Mesendoderm (in vitro differentiated cells): ENCODE measurements around the gene ZNF70.
A peak's percentile ranks its signal among the peaks of the same experiment; 100 is the strongest.

Experiments
- DNase-seq: peaks from one replicate; pipeline ENCODE4 v3.0.0; 2013
- H2AK5ac ChIP-seq: 2 replicates; pipeline ENCODE4 v1.6.1; 2013; ENCODE audit warnings: low read length, inconsistent platforms
- H2BK120ac ChIP-seq: 2 replicates; pipeline ENCODE4 v1.6.1; 2013; ENCODE audit warnings: low read depth, mild to moderate bottlenecking, low read length, moderate library complexity, mixed read lengths
- H2BK15ac ChIP-seq: replicated peaks from 2 replicates; pipeline ENCODE4 v1.6.1; 2013; ENCODE audit warnings: low read depth, mild to moderate bottlenecking, moderate library complexity
- H2BK5ac ChIP-seq: 2 replicates; pipeline ENCODE4 v1.6.1; 2013; ENCODE audit warnings: low read length, inconsistent platforms
- H3K18ac ChIP-seq: 2 replicates; pipeline ENCODE4 v1.6.1; 2013; ENCODE audit warnings: mild to moderate bottlenecking, low read length, mixed read lengths
- H3K23ac ChIP-seq: one replicate; pipeline ENCODE4 v1.6.1; 2013; ENCODE audit warnings: low read length
- H3K27ac ChIP-seq: 2 replicates; pipeline ENCODE4 v1.5.1; 2013; ENCODE audit warnings: low read depth, mild to moderate bottlenecking, inconsistent platforms, low read length, moderate library complexity
- H3K27me3 ChIP-seq: 2 replicates; pipeline ENCODE4 v1.6.1; 2013; ENCODE audit warnings: low read length, control low read depth, mild to moderate bottlenecking, inconsistent platforms; ENCODE audit not compliant: insufficient read depth, poor library complexity
- H3K36me3 ChIP-seq: 2 replicates; pipeline ENCODE4 v1.6.1; 2013; ENCODE audit warnings: low read length, inconsistent platforms; ENCODE audit not compliant: control insufficient read depth, insufficient read depth
- H3K4ac ChIP-seq: one replicate; pipeline ENCODE4 v1.6.1; 2013; ENCODE audit warnings: low read depth, mild to moderate bottlenecking, low read length, moderate library complexity
- H3K4me1 ChIP-seq: 2 replicates; pipeline ENCODE4 v1.6.1; 2013; ENCODE audit warnings: low read depth, low read length, inconsistent platforms; ENCODE audit not compliant: control insufficient read depth
- H3K4me2 ChIP-seq: 2 replicates; pipeline ENCODE4 v1.6.1; 2013; ENCODE audit warnings: low read length
- H3K4me3 ChIP-seq: 2 replicates; pipeline ENCODE4 v1.5.1; 2013; ENCODE audit warnings: mild to moderate bottlenecking, low read length
- H3K56ac ChIP-seq: one replicate; pipeline ENCODE4 v1.6.1; 2013; ENCODE audit warnings: low read length
- H3K79me1 ChIP-seq: 2 replicates; pipeline ENCODE4 v1.6.1; 2013; ENCODE audit warnings: low read length, inconsistent platforms
- H3K79me2 ChIP-seq: 2 replicates; pipeline ENCODE4 v1.6.1; 2013; ENCODE audit warnings: mild to moderate bottlenecking, low read length; ENCODE audit not compliant: control insufficient read depth, insufficient read depth
- H3K9ac ChIP-seq: 2 replicates; pipeline ENCODE4 v1.6.1; 2013; ENCODE audit warnings: low read length, inconsistent platforms
- H4K5ac ChIP-seq: one replicate; pipeline ENCODE4 v1.6.1; 2013; ENCODE audit warnings: low read length
- H4K8ac ChIP-seq: one replicate; pipeline ENCODE4 v1.6.1; 2013; ENCODE audit warnings: low read depth, mild to moderate bottlenecking, control low read depth, low read length, moderate library complexity
- WGBS: extraction: QIAGEN DNeasy Blood & Tissue Kit; methylation state at CpG from one replicate; pipeline ENCODE4 v1.1.7; 2013; ENCODE audit warnings: low lambda C conversion rate, missing lambda C conversion rate; ENCODE audit not compliant: insufficient coverage; ENCODE audit errors: extremely low coverage; 5-methylcytosine and 5-hydroxymethylcytosine counted together

ZNF70 gene

GRCh38 chr22:23781511-23782183 is 30.7 kb upstream of the ZNF70 start:
- Histone ChIP-seq H3K4me3 (no peak overlapping the region), H4K5ac (no peak overlapping the region), H3K79me1 (no peaks in the 10 kb centered on the region), H3K18ac (no peak overlapping the region), H3K36me3 (no peaks in the 10 kb centered on the region), H2BK15ac (no peak overlapping the region), H3K4ac (no peak overlapping the region), H3K4me1 (peaks cover 2% of the 10 kb centered on the region), H3K27me3 (no peaks in the 10 kb centered on the region), H2AK5ac (no peak overlapping the region), H2BK120ac (no peak overlapping the region), H3K9ac (no peak overlapping the region), H3K56ac (no peak overlapping the region), H4K8ac (no peak overlapping the region), H2BK5ac (no peak overlapping the region), H3K4me2 (no peak overlapping the region), H3K23ac (no peak overlapping the region), H3K79me2 (no peaks in the 10 kb centered on the region), H3K27ac (no peak overlapping the region)
- WGBS = no CpG with 5 or more reads among the region's 14 CpGs
- DNase-seq = no peak

DNA sequence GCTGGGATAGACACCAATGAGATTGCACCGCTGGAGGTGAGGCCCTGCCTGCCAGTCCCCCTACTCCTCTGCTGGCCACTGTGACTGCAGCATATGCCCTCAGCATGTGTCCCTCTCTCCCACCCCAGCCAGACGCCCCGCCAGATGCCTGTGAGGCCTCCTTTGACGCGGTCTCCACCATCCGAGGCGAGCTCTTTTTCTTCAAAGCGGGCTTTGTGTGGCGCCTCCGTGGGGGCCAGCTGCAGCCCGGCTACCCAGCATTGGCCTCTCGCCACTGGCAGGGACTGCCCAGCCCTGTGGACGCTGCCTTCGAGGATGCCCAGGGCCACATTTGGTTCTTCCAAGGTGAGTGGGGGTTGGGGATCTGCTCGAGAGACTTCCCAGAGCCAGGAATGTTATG is 30.2 kb upstream of the ZNF70 start:
- Histone ChIP-seq H3K27me3 (no peaks in the 10 kb centered on the region), H4K8ac (no peak overlapping the region), H3K4me2 (no peak overlapping the region), H3K36me3 (no peaks in the 10 kb centered on the region), H3K4me3 (no peak overlapping the region), H2AK5ac (peak overlapping the region; percentile 30), H4K5ac (no peak overlapping the region), H3K56ac (no peak overlapping the region), H3K9ac (no peak overlapping the region), H2BK5ac (no peak overlapping the region), H3K23ac (no peak overlapping the region), H2BK15ac (no peak overlapping the region), H3K79me1 (no peaks in the 10 kb centered on the region), H3K27ac (no peak overlapping the region), H3K4ac (no peak overlapping the region), H3K4me1 (no peaks in the 10 kb centered on the region), H3K18ac (no peak overlapping the region), H2BK120ac (no peak overlapping the region), H3K79me2 (no peaks in the 10 kb centered on the region)
- WGBS = no CpG with 5 or more reads among the region's 15 CpGs
- DNase-seq = no peak

GRCh38 chr22:23780146-23780748 is 29.3 kb upstream of the ZNF70 start:
- H2BK15ac ChIP-seq = no peak overlapping the region
- no peak overlapping the region for H3K4ac ChIP-seq
- H3K4me1 ChIP-seq = no peaks in the 10 kb centered on the region
- H3K4me2 ChIP-seq = no peak overlapping the region
- no peaks in the 10 kb centered on the region for H3K79me2 ChIP-seq
- H4K5ac ChIP-seq = no peak overlapping the region
- no peak overlapping the region for H3K56ac ChIP-seq
- H2BK120ac ChIP-seq = no peak overlapping the region
- no peak for DNase-seq
- H3K36me3 ChIP-seq = no peaks in the 10 kb centered on the region
- H2BK5ac ChIP-seq = no peak overlapping the region
- H3K4me3 ChIP-seq = no peak overlapping the region
- no peak overlapping the region for H3K23ac ChIP-seq
- H3K27ac ChIP-seq = no peak overlapping the region
- no peak overlapping the region for H3K9ac ChIP-seq
- H2AK5ac ChIP-seq = no peak overlapping the region
- H3K27me3 ChIP-seq = no peaks in the 10 kb centered on the region
- H3K18ac ChIP-seq = no peak overlapping the region
- no peaks in the 10 kb centered on the region for H3K79me1 ChIP-seq
- H4K8ac ChIP-seq = no peak overlapping the region
- WGBS = no CpG with 5 or more reads among the region's 20 CpGs

DNA sequence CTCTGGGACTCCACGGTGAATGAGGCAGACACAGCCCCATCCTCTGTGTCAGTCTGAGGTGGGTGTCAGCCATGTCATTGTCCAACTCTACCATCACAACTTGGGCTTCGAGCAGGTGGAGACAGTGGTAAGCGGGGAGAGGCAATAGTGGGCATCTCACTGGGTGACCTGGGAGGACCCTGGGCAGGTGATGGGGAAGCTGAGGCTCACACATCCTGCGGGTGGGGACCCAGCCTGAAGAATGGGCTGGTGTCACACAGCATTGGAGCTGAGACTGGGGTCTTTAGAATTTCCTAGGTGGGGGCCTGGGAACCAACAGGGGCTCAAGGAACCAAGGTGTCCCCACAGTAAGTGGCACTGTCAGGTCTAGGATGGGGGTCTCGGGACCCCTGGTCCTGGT is 28.8 kb upstream of the ZNF70 start:
- no peak overlapping the region for H3K27ac ChIP-seq
- H2BK120ac ChIP-seq = no peak overlapping the region
- no CpG with 5 or more reads among the region's 5 CpGs for WGBS
- H3K4me2 ChIP-seq = no peak overlapping the region
- H2AK5ac ChIP-seq = no peak overlapping the region
- H2BK5ac ChIP-seq = no peak overlapping the region
- H4K5ac ChIP-seq = no peak overlapping the region
- no peaks in the 10 kb centered on the region for H3K79me1 ChIP-seq
- no peaks in the 10 kb centered on the region for H3K79me2 ChIP-seq
- H3K56ac ChIP-seq = no peak overlapping the region
- no peak overlapping the region for H2BK15ac ChIP-seq
- no peaks in the 10 kb centered on the region for H3K27me3 ChIP-seq
- DNase-seq = no peak
- no peak overlapping the region for H3K4ac ChIP-seq
- no peak overlapping the region for H3K23ac ChIP-seq
- no peak overlapping the region for H4K8ac ChIP-seq
- H3K4me1 ChIP-seq = peaks cover 3% of the 10 kb centered on the region
- H3K18ac ChIP-seq = no peak overlapping the region
- no peaks in the 10 kb centered on the region for H3K36me3 ChIP-seq
- no peak overlapping the region for H3K9ac ChIP-seq
- no peak overlapping the region for H3K4me3 ChIP-seq

- Histone ChIP-seq H2AK5ac (no peak overlapping the region), H2BK15ac (no peak overlapping the region), H3K79me1 (no peaks in the 10 kb centered on the region), H3K4me2 (no peak overlapping the region), H3K79me2 (no peaks in the 10 kb centered on the region), H3K9ac (no peak overlapping the region), H2BK5ac (no peak overlapping the region), H2BK120ac (no peak overlapping the region), H3K56ac (no peak overlapping the region), H4K8ac (no peak overlapping the region), H3K4ac (no peak overlapping the region), H3K4me3 (no peak overlapping the region), H3K18ac (no peak overlapping the region), H3K27me3 (no peaks in the 10 kb centered on the region), H3K23ac (no peak overlapping the region), H4K5ac (no peak overlapping the region), H3K4me1 (peaks cover 3% of the 10 kb centered on the region), H3K36me3 (no peaks in the 10 kb centered on the region), H3K27ac (no peak overlapping the region)
- no peak for DNase-seq
- no CpG with 5 or more reads among the region's 16 CpGs for WGBS
These were observed 28.2 kb upstream of the ZNF70 start for GRCh38 chr22:23779083-23779482.

- Histone ChIP-seq H3K27me3 (no peaks in the 10 kb centered on the region), H3K36me3 (no peaks in the 10 kb centered on the region), H3K27ac (no peak overlapping the region), H3K9ac (no peak overlapping the region), H3K4me3 (no peak overlapping the region), H3K4me2 (no peak overlapping the region), H2AK5ac (no peak overlapping the region), H3K79me2 (no peaks in the 10 kb centered on the region), H3K56ac (no peak overlapping the region), H2BK120ac (no peak overlapping the region), H3K4ac (no peak overlapping the region), H4K8ac (no peak overlapping the region), H2BK5ac (no peak overlapping the region), H3K4me1 (peaks cover 3% of the 10 kb centered on the region), H3K18ac (no peak overlapping the region), H3K79me1 (no peaks in the 10 kb centered on the region), H3K23ac (no peak overlapping the region), H4K5ac (no peak overlapping the region), H2BK15ac (no peak overlapping the region)
- DNase-seq = no peak
- WGBS = no CpG with 5 or more reads among the region's 3 CpGs
These were observed 27.6 kb upstream of the ZNF70 start for GRCh38 chr22:23778577-23778900.
